K562 (cell line): ENCODE results near the gene LPIN3. TPM values are rescaled to one million over a fixed set of nuclear protein-coding genes. Genes with fewer than 3 reads are reported as not detected.

ENCODE experiments used
- WHSC1 ChIP-seq: IDR thresholded peaks from one replicate; pipeline ENCODE4 v1.6.1; 2012; ENCODE audit warnings: low read length, control low read depth, inconsistent platforms
- polyA plus RNA-seq, 8 experiments: library from polyadenylated mRNA; depleted of rRNA in 4 of 8; stranded (reverse) in 5 of 8; unstranded in 3 of 8; fragments of >200 nt; fragmentation: Nextera tagmentation in 2 of 8; fragmentation: Illumina TruSeq in 1 of 8; extraction: Ambion mirVana in 2 of 8; extraction: Trizol in 1 of 8; gene quantifications; 2 replicates each; pipeline versions ENCODE4 v1.2.1 to v1.2.3, GENCODE V29; 2011 to 2014; ENCODE audit warnings: inconsistent platforms in 1 of 8, missing spikeins in 1 of 8
- total RNA-seq, 7 experiments: library from RNA; depleted of rRNA in 6 of 7; stranded (reverse); fragments of >200 nt in 6 of 7; fragmentation: Illumina TruSeq in 2 of 7; extraction: Trizol in 2 of 7; gene quantifications; 2 replicates each; pipeline versions ENCODE4 v1.2.1 to v1.2.3, GENCODE V29; 2011 to 2021; ENCODE audit warnings: low replicate concordance in 1 of 7

Gene LPIN3
- total and polyA plus RNA-seq, 9 of the 15 experiments (the other 6 are each of a cell fraction or from before 2014, with no cell fraction given) = 2.2 to 10.4 (median 5.9) TPM

GRCh38 chr20:41408986-41409385, 68.4 kb downstream of the LPIN3 start (continued):
- TF ChIP-seq WHSC1 = no peak

Other genes with a start within 250 kb of the LPIN3 start
- gene PLCG1, start 203.3 kb upstream of the LPIN3 start, total RNA-seq (2014; rRNA removed) = 34.8 and 38.7 TPM in 2 replicates
- gene PLCG1, start 203.3 kb upstream of the LPIN3 start, total RNA-seq (2014; rRNA removed; fragmentation: Illumina TruSeq; extraction: Trizol) = 15.2 and 23.7 TPM in 2 replicates
- gene PLCG1, start 203.3 kb upstream of the LPIN3 start, total RNA-seq (2015; rRNA removed; fragmentation: Illumina TruSeq; extraction: Trizol) = 32.5 and 33.3 TPM in 2 replicates
- 48.2 and 67.0 TPM in 2 replicates for gene PLCG1, start 203.3 kb upstream of the LPIN3 start, total RNA-seq (2021)
- 34.9 and 50.1 TPM in 2 replicates for gene PLCG1, start 203.3 kb upstream of the LPIN3 start, polyA plus RNA-seq (2011; rRNA removed)
- 44.1 and 44.6 TPM in 2 replicates for gene PLCG1, start 203.3 kb upstream of the LPIN3 start, polyA plus RNA-seq (2014; fragmentation: Illumina TruSeq; extraction: Trizol)
- gene PLCG1, start 203.3 kb upstream of the LPIN3 start, polyA plus RNA-seq (2014; fragmentation: Nextera tagmentation; extraction: Ambion mirVana) = 1 to 10 TPM; 1.7 to 2.2 TPM
- gene PLCG1, start 203.3 kb upstream of the LPIN3 start, polyA plus RNA-seq (2014; rRNA removed) = 41.4 and 52.9 TPM in 2 replicates
- gene ZHX3, start 23.1 kb upstream of the LPIN3 start, total RNA-seq (2014; rRNA removed) = 3.7 and 6.0 TPM in 2 replicates
- gene ZHX3, start 23.1 kb upstream of the LPIN3 start, total RNA-seq (2014; rRNA removed; fragmentation: Illumina TruSeq; extraction: Trizol) = 6.9 and 7.1 TPM in 2 replicates
- gene ZHX3, start 23.1 kb upstream of the LPIN3 start, total RNA-seq (2015; rRNA removed; fragmentation: Illumina TruSeq; extraction: Trizol) = 5.5 and 6.1 TPM in 2 replicates
- gene ZHX3, start 23.1 kb upstream of the LPIN3 start, total RNA-seq (2021) = 14.6 and 14.8 TPM in 2 replicates
- 4.9 and 5.7 TPM in 2 replicates for gene ZHX3, start 23.1 kb upstream of the LPIN3 start, polyA plus RNA-seq (2011; rRNA removed)
- gene ZHX3, start 23.1 kb upstream of the LPIN3 start, polyA plus RNA-seq (2014; fragmentation: Illumina TruSeq; extraction: Trizol) = 7.4 and 7.9 TPM in 2 replicates
- gene ZHX3, start 23.1 kb upstream of the LPIN3 start, polyA plus RNA-seq (2014; fragmentation: Nextera tagmentation; extraction: Ambion mirVana) = 1 to 10 TPM in 1 of 2 experiments, under 1 TPM in 1; 0.80 to 1.4 TPM
- gene ZHX3, start 23.1 kb upstream of the LPIN3 start, polyA plus RNA-seq (2014; rRNA removed) = 3.5 and 4.6 TPM in 2 replicates
- gene EMILIN3, start 26.0 kb downstream of the LPIN3 start, total RNA-seq (2014; rRNA removed) = not detected in 2 replicates
- gene EMILIN3, start 26.0 kb downstream of the LPIN3 start, total RNA-seq (2014; rRNA removed; fragmentation: Illumina TruSeq; extraction: Trizol) = not detected in 2 replicates
- gene EMILIN3, start 26.0 kb downstream of the LPIN3 start, total RNA-seq (2015; rRNA removed; fragmentation: Illumina TruSeq; extraction: Trizol) = not detected in 2 replicates
- not detected in 2 replicates for gene EMILIN3, start 26.0 kb downstream of the LPIN3 start, total RNA-seq (2021)
- not detected in 2 replicates for gene EMILIN3, start 26.0 kb downstream of the LPIN3 start, polyA plus RNA-seq (2011; rRNA removed)
- not detected in 2 replicates for gene EMILIN3, start 26.0 kb downstream of the LPIN3 start, polyA plus RNA-seq (2014; fragmentation: Illumina TruSeq; extraction: Trizol)
- gene EMILIN3, start 26.0 kb downstream of the LPIN3 start, polyA plus RNA-seq (2014; fragmentation: Nextera tagmentation; extraction: Ambion mirVana) = under 1 TPM in 1 of 2 experiments, not detected in 1; 0.07 TPM
- 0.01 TPM in 1 of 2 replicates, not detected in the other for gene EMILIN3, start 26.0 kb downstream of the LPIN3 start, polyA plus RNA-seq (2014; rRNA removed)